Non-pigmented ciliary epithelial cell (primary cell): ENCODE results near the gene GNPTG.

ENCODE experiments used
- DNase-seq: peaks from one replicate; pipeline ENCODE4 v3.0.0-alpha.2; 2010; ENCODE audit warnings: low read depth

The GNPTG gene

DNA sequence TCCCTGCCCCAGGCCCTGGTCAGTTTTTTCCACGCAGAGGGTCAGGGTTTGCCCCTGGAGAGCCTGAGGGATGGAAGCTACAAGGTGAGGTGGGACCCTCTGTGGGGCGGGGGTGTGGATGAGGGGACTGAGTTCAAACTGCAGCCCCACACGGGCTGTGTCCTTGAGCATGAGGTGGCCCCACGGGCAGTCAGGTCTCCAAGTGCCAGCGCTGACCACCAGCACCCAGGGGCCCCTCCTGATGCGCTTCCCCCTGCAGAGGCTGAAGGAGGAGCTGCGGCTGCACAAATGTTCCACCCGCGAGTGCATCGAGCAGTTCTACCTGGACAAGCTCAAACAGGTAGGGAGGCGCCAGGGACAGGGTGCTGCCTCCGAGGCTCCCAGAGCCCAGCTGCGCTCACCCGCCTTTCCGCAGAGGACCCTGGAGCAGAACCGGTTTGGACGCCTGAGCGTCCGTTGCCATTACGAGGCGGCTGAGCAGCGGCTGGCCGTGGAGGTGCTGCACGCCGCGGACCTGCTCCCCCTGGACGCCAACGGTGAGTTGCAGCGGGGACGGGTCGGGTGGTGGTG is 4.4 kb upstream of the GNPTG start:
- no peak for DNase-seq

DNA sequence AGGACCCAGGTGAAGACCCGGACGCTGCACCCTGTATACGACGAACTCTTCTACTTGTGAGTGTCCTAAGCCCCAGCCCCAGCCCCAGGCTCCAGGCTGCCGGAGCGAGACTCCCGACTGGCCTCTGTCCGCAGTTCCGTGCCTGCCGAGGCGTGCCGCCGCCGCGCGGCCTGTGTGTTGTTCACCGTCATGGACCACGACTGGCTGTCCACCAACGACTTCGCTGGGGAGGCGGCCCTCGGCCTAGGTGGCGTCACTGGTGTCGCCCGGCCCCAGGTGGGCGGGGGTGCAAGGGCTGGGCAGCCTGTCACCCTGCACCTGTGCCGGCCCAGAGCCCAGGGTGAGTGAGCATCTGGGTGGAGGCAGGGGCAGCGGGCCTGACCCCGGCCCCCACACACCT is 3.8 kb upstream of the GNPTG start:
- DNase-seq = no peak

DNA sequence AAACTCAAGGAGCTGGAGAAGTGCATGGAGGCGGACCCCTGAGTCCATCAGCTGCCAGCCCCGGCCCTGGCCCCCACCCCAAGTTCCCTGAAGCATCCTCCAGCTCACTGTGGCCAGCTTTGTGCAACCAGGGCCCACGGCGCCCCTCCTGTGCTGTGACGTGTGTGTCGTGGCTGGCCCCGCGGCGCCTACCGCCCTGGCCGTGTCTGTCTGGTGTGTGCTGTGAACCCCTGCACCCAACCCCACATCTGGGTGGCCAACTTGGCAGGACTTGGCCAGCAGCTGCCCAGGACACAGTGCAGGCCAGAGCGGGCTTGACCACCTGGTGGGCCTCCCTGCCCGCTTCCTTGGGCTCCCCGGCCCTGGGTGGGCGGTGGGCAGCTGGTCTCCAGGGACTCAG is 3.3 kb upstream of the GNPTG start:
- no peak for DNase-seq

- DNase-seq = no peak
Observed at GRCh38 chr16:1348926-1349325, 2.8 kb upstream of the GNPTG start.

DNA sequence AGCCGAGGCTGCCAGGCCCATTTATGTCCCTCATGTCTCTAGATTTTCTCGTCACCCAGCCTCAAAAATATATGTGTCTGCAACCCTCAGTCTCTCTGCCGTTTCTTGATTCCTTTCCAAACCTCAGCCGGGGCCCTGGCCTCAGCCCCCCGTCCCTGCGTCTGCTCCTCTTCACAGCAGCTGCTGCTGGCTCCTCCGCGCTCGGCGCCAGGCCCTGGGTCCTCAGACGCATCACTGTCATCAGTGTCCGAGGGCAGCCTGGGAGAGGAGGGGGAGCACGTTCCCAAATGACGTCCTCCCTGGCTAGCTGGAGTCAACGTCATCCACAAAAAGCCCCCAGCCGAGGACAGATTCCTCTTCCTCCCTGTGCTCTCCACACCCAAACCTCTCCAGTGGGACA is 2.4 kb upstream of the GNPTG start:
- no peak for DNase-seq

DNA sequence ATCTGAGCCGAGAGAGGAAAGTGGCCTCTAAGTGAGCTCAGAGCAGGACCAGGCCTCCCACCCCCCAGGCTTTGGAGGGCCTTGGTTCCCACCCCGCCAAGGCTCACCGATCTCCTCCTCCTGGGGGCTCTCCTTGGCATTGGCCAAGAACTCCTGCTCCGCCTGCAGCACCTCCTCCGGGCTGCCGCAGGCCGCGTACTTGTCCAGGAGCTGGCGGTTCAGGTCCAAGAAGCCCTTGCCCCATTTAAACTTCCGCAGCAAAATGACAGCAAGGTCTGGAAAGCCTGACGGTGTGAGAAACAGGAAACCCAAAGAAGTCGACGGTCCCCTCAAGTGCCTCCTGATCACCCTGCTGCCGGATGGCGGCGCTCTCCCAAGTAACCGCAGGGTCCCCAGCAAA is 1.8 kb upstream of the GNPTG start:
- no peak for DNase-seq

GRCh38 chr16:1350691-1351090 is 1.0 kb upstream of the GNPTG start:
- DNase-seq = no peak

GRCh38 chr16:1351215-1351581 is 533 bp upstream of the GNPTG start:
- DNase-seq = no peak

GRCh38 chr16:1354815-1355540 is 3.2 kb downstream of the GNPTG start:
- no peak for DNase-seq

DNA sequence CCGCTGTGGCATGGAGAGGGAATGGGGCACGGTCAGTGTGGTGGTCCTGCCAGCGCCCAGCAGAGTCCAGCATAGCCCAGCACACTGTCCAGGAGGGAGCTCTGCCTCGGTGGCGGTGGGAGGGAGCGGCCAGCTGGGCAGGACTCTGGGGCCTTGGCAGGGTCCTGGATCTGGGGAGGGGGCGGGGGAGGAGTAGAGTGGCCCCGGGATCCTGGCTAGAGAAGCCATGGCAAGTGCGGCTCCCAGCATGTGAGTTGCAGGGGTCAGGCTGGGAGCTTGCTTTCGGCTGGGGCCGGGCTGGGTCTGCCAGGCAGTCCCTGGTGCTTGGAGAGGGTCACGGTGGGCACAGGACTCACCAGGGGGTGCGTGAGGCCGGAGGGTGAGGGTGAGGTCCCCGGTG is 3.9 kb downstream of the GNPTG start:
- no peak for DNase-seq

- no peak for DNase-seq
Observed at GRCh38 chr16:1356061-1356900, 4.5 kb downstream of the GNPTG start.

GRCh38 chr16:1357906-1358566 is 6.3 kb downstream of the GNPTG start:
- DNase-seq = no peak

- DNase-seq = no peak
Observed at GRCh38 chr16:1361685-1362360, 10.1 kb downstream of the GNPTG start.

- DNase-seq = no peak
Observed at GRCh38 chr16:1362807-1363206, 11.1 kb downstream of the GNPTG start.

- no peak for DNase-seq
Observed at GRCh38 chr16:1363501-1364041, 11.8 kb downstream of the GNPTG start.

GRCh38 chr16:1364510-1364909 is 12.8 kb downstream of the GNPTG start:
- no peak for DNase-seq

DNA sequence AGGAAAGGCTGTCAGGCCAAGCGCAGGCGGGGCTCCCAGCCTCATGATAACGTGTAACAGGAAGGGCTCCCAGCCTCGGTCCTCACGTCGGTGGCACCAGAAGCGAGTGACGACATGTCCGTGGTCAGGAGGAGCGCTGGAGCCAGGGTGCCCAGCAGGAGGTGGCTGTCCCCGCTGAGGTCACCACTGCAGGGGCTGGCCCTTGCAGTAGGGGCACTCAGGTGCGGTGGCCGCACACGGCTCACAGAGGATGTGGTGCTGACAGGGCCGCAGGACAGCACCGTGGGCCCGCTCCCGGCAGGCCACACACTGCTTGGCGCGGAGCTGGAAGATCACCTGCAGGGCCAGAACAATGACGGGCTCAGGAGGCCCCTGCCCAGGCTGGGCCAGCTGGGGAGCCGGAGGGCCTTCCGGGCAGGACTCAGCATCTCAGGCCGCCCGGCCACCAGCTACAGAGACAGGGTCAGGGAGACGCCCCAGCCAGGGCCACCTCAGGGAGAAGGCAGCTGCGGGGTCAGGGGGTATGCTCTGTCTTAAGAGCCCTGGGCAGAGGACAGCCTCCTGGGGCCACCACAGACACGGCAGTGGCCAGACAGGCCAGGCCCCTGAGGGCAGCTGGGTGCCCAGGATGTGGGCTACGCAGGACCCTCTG is 14.5 kb downstream of the GNPTG start:
- no peak for DNase-seq

- no peak for DNase-seq
Observed at GRCh38 chr16:1366712-1367299, 15.1 kb downstream of the GNPTG start.

- no peak for DNase-seq
Observed at GRCh38 chr16:1367486-1368174, 15.9 kb downstream of the GNPTG start.
